Sciatic nerve (tissue), 2 donors: ENCODE measurements around the gene XRCC3. TPM values are rescaled to one million over a fixed set of nuclear protein-coding genes. Genes with fewer than 3 reads are reported as not detected.
A peak's percentile ranks its signal among the peaks of the same experiment; 100 is the strongest.

ENCODE experiments used
- ATAC-seq: fragments of 200-7000 bp; cut with Tn5 transposase; one replicate; pipeline ENCODE4 v1.9.1; 2020; ENCODE audit warnings: mild to moderate bottlenecking, moderate library complexity
- DNase-seq: peaks from one replicate; pipeline ENCODE4 v3.0.0-alpha.2; 2020; ENCODE audit warnings: low spot score
- intact Hi-C: fragments of 100-400 bp; cut with DNase I; formaldehyde crosslinking; loops from one replicate; pipeline ENCODE4 v1.14.2; 2022
- total RNA-seq: library from RNA; stranded (reverse); fragmentation: NEBNext Ultra II Directional; extraction: Animal tissue kit (Norgen Biotek cat#: 25700); gene quantifications from one replicate; pipeline ENCODE4 v1.2.1, GENCODE V29; 2021
- donor health status: DM: no; HTN: no; CAD: no.
- donor health status: DM: no; HTN: no; CAD: no.

XRCC3 gene
- total RNA-seq, 1 donor from 2014 or later, result 4.6 TPM

- no peak for DNase-seq
- intact Hi-C loops, result no loop called here
- no peak for ATAC-seq
Measured at GRCh38 chr14:103729496-103730448, 14.5 kb upstream of the XRCC3 start.

- no peak for DNase-seq
- intact Hi-C loops, result no loop called here
- ATAC-seq, result no peak
Measured at GRCh38 chr14:103728721-103729120, 13.5 kb upstream of the XRCC3 start.

GRCh38 chr14:103728141-103728540 is 12.9 kb upstream of the XRCC3 start:
- no peak for ATAC-seq
- DNase-seq, result no peak
- intact Hi-C loops, result no loop called here

GRCh38 chr14:103727313-103727980 is 12.2 kb upstream of the XRCC3 start:
- DNase-seq, result no peak
- no peak for ATAC-seq
- intact Hi-C loops, result no loop called here

GRCh38 chr14:103726474-103726873 is 11.2 kb upstream of the XRCC3 start:
- intact Hi-C loops, result loop anchor here (1.0 kb wide), 1 partner anchor 9 kb away; no protein-coding TSS in a partner anchor
- no peak for ATAC-seq
- no peak for DNase-seq

- DNase-seq (no peak), ATAC-seq (no peak)
- intact Hi-C loops, result loop anchor here (1.0 kb wide), 1 partner anchor 9 kb away; no protein-coding TSS in a partner anchor
Measured at GRCh38 chr14:103725739-103726395, 10.6 kb upstream of the XRCC3 start.

- DNase-seq (no peak), ATAC-seq (no peak)
- intact Hi-C loops, result no loop called here
Measured at GRCh38 chr14:103725001-103725682, 9.9 kb upstream of the XRCC3 start.

GRCh38 chr14:103724116-103724515 is 8.9 kb upstream of the XRCC3 start:
- DNase-seq, result peak; percentile 86
- peak; percentile 79 for ATAC-seq
- intact Hi-C loops, result no loop called here

- intact Hi-C loops, result no loop called here
- no peak for ATAC-seq
- no peak for DNase-seq
Measured at GRCh38 chr14:103723748-103724081, 8.5 kb upstream of the XRCC3 start.

GRCh38 chr14:103721334-103722120 is 6.3 kb upstream of the XRCC3 start:
- intact Hi-C loops, result no loop called here
- DNase-seq (no peak), ATAC-seq (no peak)

GRCh38 chr14:103719751-103720150 is 4.5 kb upstream of the XRCC3 start:
- ATAC-seq, result no peak
- intact Hi-C loops, result no loop called here
- DNase-seq, result no peak

- no peak for ATAC-seq
- intact Hi-C loops, result no loop called here
- no peak for DNase-seq
Measured at GRCh38 chr14:103718572-103718971, 3.3 kb upstream of the XRCC3 start.

GRCh38 chr14:103716899-103717411 is 1.7 kb upstream of the XRCC3 start:
- DNase-seq (no peak), ATAC-seq (no peak)
- intact Hi-C loops, result loop anchor here (1.0 kb wide), 1 partner anchor 9 kb away; no protein-coding TSS in a partner anchor

GRCh38 chr14:103716091-103716801 is 995 bp upstream of the XRCC3 start:
- intact Hi-C loops, result no loop called here
- DNase-seq (peak; percentile 76), ATAC-seq (no peak)

- DNase-seq, result no peak
- intact Hi-C loops, result no loop called here
- no peak for ATAC-seq
Measured at GRCh38 chr14:103714063-103714724, 1.1 kb downstream of the XRCC3 start.

- ATAC-seq (no peak), DNase-seq (no peak)
- intact Hi-C loops, result no loop called here
Measured at GRCh38 chr14:103713304-103714062, 1.8 kb downstream of the XRCC3 start.
